ENCODE data around the gene EFNA4. TPM values are rescaled to one million over a fixed set of nuclear protein-coding genes. Genes with fewer than 3 reads are reported as not detected.

Gene EFNA4
- total and polyA plus RNA-seq, 2 donors (not counting 1 experiment from before 2014, with no cell fraction given): 3.8 to 4.3 TPM

GRCh38 chr1:155110826-155111225, 47.3 kb downstream of the EFNA4 start:
- no peak overlapping the region for H3K9ac ChIP-seq (ENCODE audit: insufficient read depth, low read length)
- H4K20me1 ChIP-seq (ENCODE audit: control insufficient read depth, extremely low read depth, insufficient read depth, low read length): no peaks in the 10 kb centered on the region
- no peaks in the 10 kb centered on the region for H3K36me3 ChIP-seq (ENCODE audit: control insufficient read depth, insufficient read depth, low read length)
- no peak overlapping the region for H3K4me2 ChIP-seq (ENCODE audit: extremely low read depth, insufficient read depth, low read length)
- H3K27ac ChIP-seq (ENCODE audit: insufficient read depth, low read length): no peak overlapping the region
- DNase-seq (ENCODE audit: low read depth in 2 of 2): no peak
- H3K4me3 ChIP-seq (replicated peaks in 1 of 4; ENCODE audit: control extremely low read depth in 1 of 4, insufficient read depth in 1 of 4, low read depth in 3 of 4, low read length in 4 of 4): no peak overlapping the region
- TF ChIP-seq, protein P1, sequence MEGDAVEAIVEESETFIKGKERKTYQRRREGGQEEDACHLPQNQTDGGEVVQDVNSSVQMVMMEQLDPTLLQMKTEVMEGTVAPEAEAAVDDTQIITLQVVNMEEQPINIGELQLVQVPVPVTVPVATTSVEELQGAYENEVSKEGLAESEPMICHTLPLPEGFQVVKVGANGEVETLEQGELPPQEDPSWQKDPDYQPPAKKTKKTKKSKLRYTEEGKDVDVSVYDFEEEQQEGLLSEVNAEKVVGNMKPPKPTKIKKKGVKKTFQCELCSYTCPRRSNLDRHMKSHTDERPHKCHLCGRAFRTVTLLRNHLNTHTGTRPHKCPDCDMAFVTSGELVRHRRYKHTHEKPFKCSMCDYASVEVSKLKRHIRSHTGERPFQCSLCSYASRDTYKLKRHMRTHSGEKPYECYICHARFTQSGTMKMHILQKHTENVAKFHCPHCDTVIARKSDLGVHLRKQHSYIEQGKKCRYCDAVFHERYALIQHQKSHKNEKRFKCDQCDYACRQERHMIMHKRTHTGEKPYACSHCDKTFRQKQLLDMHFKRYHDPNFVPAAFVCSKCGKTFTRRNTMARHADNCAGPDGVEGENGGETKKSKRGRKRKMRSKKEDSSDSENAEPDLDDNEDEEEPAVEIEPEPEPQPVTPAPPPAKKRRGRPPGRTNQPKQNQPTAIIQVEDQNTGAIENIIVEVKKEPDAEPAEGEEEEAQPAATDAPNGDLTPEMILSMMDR (conservative IDR thresholded peaks at IDR 0.05 in 1 of 2, IDR thresholded peaks at IDR 0.05 in 1 of 2; ENCODE audit: low read depth in 1 of 2, low read length in 2 of 2): no peak
- no peak for TF ChIP-seq EZH2 (IDR thresholded peaks at IDR 0.05; ENCODE audit: low read length, missing control alignments)
- H3K9me3 ChIP-seq (ENCODE audit: control insufficient read depth, insufficient read depth, low read depth, low read length): no peaks in the 10 kb centered on the region
- H3K27me3 ChIP-seq (ENCODE audit: control insufficient read depth, insufficient read depth, low read length): peaks cover 6% of the 10 kb centered on the region
- H2AFZ ChIP-seq (ENCODE audit: low read length): no peak overlapping the region
- no peaks in the 10 kb centered on the region for H3K4me1 ChIP-seq (ENCODE audit: control insufficient read depth, extremely low read depth, insufficient read depth, low read length)
- H3K79me2 ChIP-seq (ENCODE audit: control insufficient read depth, insufficient read depth, low read length): no peaks in the 10 kb centered on the region

DNA sequence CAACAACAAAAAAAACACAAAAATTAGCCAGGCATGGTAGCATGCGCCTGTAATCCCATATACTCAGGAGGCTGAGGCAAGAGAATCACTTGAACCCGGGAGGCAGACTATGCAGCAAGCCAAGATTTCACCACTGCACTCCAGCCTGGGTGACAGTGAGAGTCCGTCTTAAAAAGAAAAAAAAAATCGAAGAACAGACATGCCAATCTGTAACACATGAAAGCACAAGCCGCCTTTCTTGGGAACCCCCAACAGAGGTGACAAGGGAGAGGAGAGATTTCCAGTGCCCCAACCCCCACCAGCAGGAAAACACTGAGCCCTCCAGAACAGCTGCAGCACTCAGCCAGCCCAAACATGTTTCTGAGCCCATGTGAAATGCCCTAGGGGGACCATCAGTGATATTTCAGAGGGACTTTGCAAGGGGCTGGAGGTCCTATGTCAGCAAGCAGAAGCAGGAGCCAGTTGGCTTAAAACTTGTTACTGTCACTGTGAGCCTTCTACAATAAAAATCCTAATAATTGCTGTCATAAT, 50.0 kb downstream of the EFNA4 start:
- Histone ChIP-seq H3K79me2 (ENCODE audit: control insufficient read depth, insufficient read depth, low read length) (no peaks in the 10 kb centered on the region), H2AFZ (ENCODE audit: low read length) (no peak overlapping the region), H4K20me1 (ENCODE audit: control insufficient read depth, extremely low read depth, insufficient read depth, low read length) (no peaks in the 10 kb centered on the region), H3K4me3 (replicated peaks in 1 of 4; ENCODE audit: control extremely low read depth in 1 of 4, insufficient read depth in 1 of 4, low read depth in 3 of 4, low read length in 4 of 4) (no peak overlapping the region), H3K9ac (ENCODE audit: insufficient read depth, low read length) (no peak overlapping the region), H3K4me1 (ENCODE audit: control insufficient read depth, extremely low read depth, insufficient read depth, low read length) (no peaks in the 10 kb centered on the region), H3K36me3 (ENCODE audit: control insufficient read depth, insufficient read depth, low read length) (no peaks in the 10 kb centered on the region), H3K27me3 (ENCODE audit: control insufficient read depth, insufficient read depth, low read length) (peaks cover 5% of the 10 kb centered on the region), H3K27ac (ENCODE audit: insufficient read depth, low read length) (no peak overlapping the region), H3K9me3 (ENCODE audit: control insufficient read depth, insufficient read depth, low read depth, low read length) (no peaks in the 10 kb centered on the region), H3K4me2 (ENCODE audit: extremely low read depth, insufficient read depth, low read length) (no peak overlapping the region)
- no peak for DNase-seq (ENCODE audit: low read depth in 2 of 2)
- TF ChIP-seq, protein P1 (conservative IDR thresholded peaks at IDR 0.05 in 1 of 2, IDR thresholded peaks at IDR 0.05 in 1 of 2; ENCODE audit: low read depth in 1 of 2, low read length in 2 of 2): no peak
- no peak for TF ChIP-seq EZH2 (IDR thresholded peaks at IDR 0.05; ENCODE audit: low read length, missing control alignments)

GRCh38 chr1:155116113-155116764, 52.7 kb downstream of the EFNA4 start:
- TF ChIP-seq EZH2 (IDR thresholded peaks at IDR 0.05; ENCODE audit: low read length, missing control alignments): no peak
- TF ChIP-seq, protein P1 (conservative IDR thresholded peaks at IDR 0.05 in 1 of 2, IDR thresholded peaks at IDR 0.05 in 1 of 2; ENCODE audit: low read depth in 1 of 2, low read length in 2 of 2): no peak
- Histone ChIP-seq H3K36me3 (ENCODE audit: control insufficient read depth, insufficient read depth, low read length) (no peaks in the 10 kb centered on the region), H4K20me1 (ENCODE audit: control insufficient read depth, extremely low read depth, insufficient read depth, low read length) (no peaks in the 10 kb centered on the region), H3K27ac (ENCODE audit: insufficient read depth, low read length) (no peak overlapping the region), H3K4me2 (ENCODE audit: extremely low read depth, insufficient read depth, low read length) (no peak overlapping the region), H3K79me2 (ENCODE audit: control insufficient read depth, insufficient read depth, low read length) (no peaks in the 10 kb centered on the region), H2AFZ (ENCODE audit: low read length) (no peak overlapping the region), H3K27me3 (ENCODE audit: control insufficient read depth, insufficient read depth, low read length) (peaks cover 10% of the 10 kb centered on the region), H3K9me3 (ENCODE audit: control insufficient read depth, insufficient read depth, low read depth, low read length) (no peaks in the 10 kb centered on the region), H3K4me1 (ENCODE audit: control insufficient read depth, extremely low read depth, insufficient read depth, low read length) (no peaks in the 10 kb centered on the region), H3K9ac (ENCODE audit: insufficient read depth, low read length) (no peak overlapping the region), H3K4me3 (replicated peaks in 1 of 4; ENCODE audit: control extremely low read depth in 1 of 4, insufficient read depth in 1 of 4, low read depth in 3 of 4, low read length in 4 of 4) (no peak overlapping the region)
- no peak for DNase-seq (ENCODE audit: low read depth in 2 of 2)

Measured in fibroblast of lung (primary cell).